Duodenal mucosa (tissue), 2 donors: Measurements from ENCODE around the gene UBR4.

Experiments used
- H3K27ac ChIP-seq: one replicate; pipeline ENCODE4 v1.7.0; 2013; ENCODE audit warnings: low read depth, low read length
- H3K27me3 ChIP-seq, 2 donors: one replicate each; pipeline ENCODE4 v1.7.0; 2013; ENCODE audit warnings: low read length in 2 of 2, control low read depth in 1 of 2; ENCODE audit not compliant: insufficient read depth in 2 of 2, control insufficient read depth in 1 of 2
- H3K36me3 ChIP-seq, 2 donors: one replicate each; pipeline ENCODE4 v1.7.0; 2013; ENCODE audit warnings: low read length in 2 of 2, control low read depth in 1 of 2; ENCODE audit not compliant: insufficient read depth in 2 of 2, control insufficient read depth in 1 of 2
- H3K4me1 ChIP-seq, 2 donors: one replicate each; pipeline ENCODE4 v1.7.0; 2013; ENCODE audit warnings: low read length in 2 of 2, control low read depth in 1 of 2; ENCODE audit not compliant: insufficient read depth in 2 of 2, control insufficient read depth in 1 of 2
- H3K4me3 ChIP-seq, 2 donors: one replicate each; pipeline ENCODE4 v1.7.0; 2013; ENCODE audit warnings: low read length in 2 of 2, low read depth in 1 of 2
- H3K9ac ChIP-seq, 2 donors: one replicate each; pipeline ENCODE4 v1.7.0; 2013; ENCODE audit warnings: low read length in 2 of 2, low read depth in 1 of 2
- H3K9me3 ChIP-seq, 2 donors: one replicate each; pipeline ENCODE4 v1.7.0; 2013; ENCODE audit warnings: low read length in 2 of 2, control low read depth in 1 of 2; ENCODE audit not compliant: control insufficient read depth in 1 of 2

The UBR4 gene

GRCh38 chr1:19110257-19110927 is 99.7 kb downstream of the UBR4 start:
- H3K27ac ChIP-seq: no peak overlapping the region
- H3K36me3 ChIP-seq: peaks cover 80 to 95% of the 10 kb centered on the region in 2 donors
- H3K4me1 ChIP-seq: no peaks in the 10 kb centered on the region
- no peak overlapping the region for H3K4me3 ChIP-seq
- H3K9ac ChIP-seq: no peak overlapping the region
- no peaks in the 10 kb centered on the region for H3K27me3 ChIP-seq
- no peaks in the 10 kb centered on the region for H3K9me3 ChIP-seq

DNA sequence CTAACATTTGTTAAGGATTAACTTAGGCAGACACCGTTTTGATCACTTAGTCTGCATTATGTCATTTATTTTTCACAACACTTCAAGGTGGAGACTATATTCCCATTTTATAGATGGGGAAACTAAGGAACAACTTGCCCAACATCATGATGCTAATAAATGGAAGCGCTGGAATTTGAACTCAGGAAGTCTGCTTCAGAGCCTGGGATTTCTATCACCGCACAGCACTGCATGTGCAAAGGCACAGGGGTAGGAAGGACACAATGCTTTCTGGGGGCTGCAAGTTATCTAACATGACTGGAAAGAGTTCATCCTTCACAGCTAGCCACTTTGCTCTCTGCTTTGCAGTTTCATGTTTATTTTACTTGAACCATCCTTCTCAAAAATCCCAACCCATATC is 100.5 kb downstream of the UBR4 start:
- Histone ChIP-seq H3K9me3 (no peaks in the 10 kb centered on the region), H3K36me3 (peaks cover 80 to 95% of the 10 kb centered on the region in 2 donors), H3K9ac (no peak overlapping the region), H3K4me1 (no peaks in the 10 kb centered on the region), H3K4me3 (no peak overlapping the region), H3K27me3 (no peaks in the 10 kb centered on the region), H3K27ac (no peak overlapping the region)

DNA sequence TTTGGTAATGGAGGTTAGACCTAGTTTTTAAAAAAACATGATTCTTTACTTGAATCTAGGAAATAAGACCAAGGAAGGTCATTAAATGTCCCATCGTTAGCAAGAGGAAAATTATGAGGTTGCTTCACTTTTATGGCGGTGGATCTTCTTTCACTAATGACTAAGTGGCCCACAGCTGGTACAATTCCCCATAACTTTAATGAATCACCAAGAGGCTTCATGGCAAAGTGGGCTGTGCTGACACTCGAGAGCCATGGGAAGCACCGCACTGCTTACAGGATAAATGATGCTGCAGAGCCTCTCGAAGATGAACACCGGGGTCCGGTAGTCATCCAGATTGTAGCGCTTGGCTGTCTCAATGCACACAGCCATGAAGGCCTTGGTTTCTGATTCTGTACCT is 108.8 kb downstream of the UBR4 start:
- Histone ChIP-seq H3K27me3 (no peaks in the 10 kb centered on the region), H3K9ac (no peak overlapping the region), H3K9me3 (no peaks in the 10 kb centered on the region), H3K36me3 (peaks cover 77 to 96% of the 10 kb centered on the region in 2 donors), H3K4me1 (peaks cover 0 to 4% of the 10 kb centered on the region in 2 donors), H3K27ac (no peak overlapping the region), H3K4me3 (no peak overlapping the region)

DNA sequence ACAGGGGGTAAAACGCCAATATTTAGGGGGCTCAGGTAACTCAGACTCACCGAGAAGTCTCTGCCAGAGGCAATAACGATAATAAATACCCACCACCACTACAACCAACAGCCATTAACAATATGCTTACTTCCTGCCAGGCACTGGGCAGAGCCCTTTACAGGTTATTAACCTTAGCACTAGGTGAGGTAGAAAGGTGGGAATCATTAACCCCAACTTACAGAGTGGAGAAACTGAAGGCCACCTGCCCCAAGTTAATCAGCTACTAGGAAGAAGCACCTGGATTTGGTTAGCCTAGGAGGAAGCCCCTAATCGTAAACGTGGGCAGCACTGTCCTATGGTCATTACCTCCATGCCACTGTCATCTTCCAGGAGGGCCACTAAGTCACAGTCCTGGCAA is 110.0 kb downstream of the UBR4 start:
- Histone ChIP-seq H3K36me3 (peaks cover 77 to 96% of the 10 kb centered on the region in 2 donors), H3K4me1 (peaks cover 0 to 4% of the 10 kb centered on the region in 2 donors), H3K27me3 (no peaks in the 10 kb centered on the region), H3K4me3 (no peak overlapping the region), H3K9ac (no peak overlapping the region), H3K27ac (no peak overlapping the region), H3K9me3 (no peaks in the 10 kb centered on the region)

DNA sequence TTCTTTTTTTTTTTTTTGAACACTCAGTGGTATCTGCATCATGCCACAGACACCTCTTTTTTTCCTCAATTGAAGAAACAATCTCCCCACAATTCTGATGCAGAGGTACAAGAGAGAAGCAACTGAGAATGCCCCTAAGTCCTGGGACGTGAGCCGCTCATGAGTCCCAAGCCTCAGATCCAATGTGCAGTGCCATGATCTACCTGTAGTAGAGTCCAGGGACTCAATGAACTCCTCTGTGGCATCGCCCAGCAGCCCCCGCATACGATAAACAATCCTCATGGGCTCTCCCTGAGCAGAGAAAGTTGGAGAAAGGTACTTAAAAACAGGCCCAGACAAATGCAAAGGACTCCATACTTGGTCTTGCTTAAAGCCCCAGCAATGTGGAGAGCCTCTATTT is 113.1 kb downstream of the UBR4 start:
- Histone ChIP-seq H3K4me3 (no peak overlapping the region), H3K4me1 (peaks cover 0 to 4% of the 10 kb centered on the region in 2 donors), H3K9ac (no peak overlapping the region), H3K27me3 (no peaks in the 10 kb centered on the region), H3K36me3 (peaks cover 87 to 100% of the 10 kb centered on the region in 2 donors), H3K9me3 (no peaks in the 10 kb centered on the region), H3K27ac (no peak overlapping the region)

DNA sequence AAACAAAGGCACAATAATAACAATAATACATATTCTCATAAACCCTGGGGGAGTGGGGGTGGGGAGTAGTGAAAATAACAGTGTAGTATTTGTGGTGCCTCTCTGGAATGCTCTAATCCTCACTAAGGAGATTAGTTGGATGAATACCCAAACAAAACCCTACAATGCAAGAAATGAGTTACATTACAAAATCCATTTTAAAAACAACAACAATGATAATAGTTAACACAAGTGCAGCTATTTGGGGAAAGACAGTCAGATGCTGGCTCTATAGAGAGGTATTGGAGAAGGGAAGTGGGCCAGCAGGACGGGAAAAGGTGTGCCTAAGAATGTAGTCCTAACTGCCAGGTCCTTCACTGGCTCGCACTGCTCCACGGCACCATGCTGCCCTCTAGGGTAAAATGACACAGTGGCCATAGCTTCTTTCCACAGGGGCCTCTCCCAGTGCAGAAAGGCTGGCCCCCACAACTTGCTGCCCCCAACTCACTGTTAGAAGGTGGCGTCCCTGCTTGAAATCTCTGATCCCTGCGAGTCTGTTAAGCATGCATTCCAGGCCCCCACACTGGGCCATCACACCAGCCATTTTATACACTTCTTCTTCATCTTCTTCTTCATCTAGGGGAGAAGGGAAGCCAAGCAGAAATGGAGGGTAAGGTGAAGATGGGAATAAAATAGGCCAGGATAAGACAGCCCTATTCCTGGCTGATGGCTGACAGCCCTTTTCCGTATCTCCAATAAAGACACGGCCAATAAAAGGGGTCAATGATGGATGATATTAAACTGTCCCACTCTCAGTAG is 113.8 kb downstream of the UBR4 start:
- peaks cover 81 to 100% of the 10 kb centered on the region in 2 donors for H3K36me3 ChIP-seq
- no peaks in the 10 kb centered on the region for H3K27me3 ChIP-seq
- H3K4me3 ChIP-seq: no peak overlapping the region
- H3K27ac ChIP-seq: no peak overlapping the region
- H3K4me1 ChIP-seq: peaks cover 0 to 4% of the 10 kb centered on the region in 2 donors
- no peak overlapping the region for H3K9ac ChIP-seq
- H3K9me3 ChIP-seq: no peaks in the 10 kb centered on the region

DNA sequence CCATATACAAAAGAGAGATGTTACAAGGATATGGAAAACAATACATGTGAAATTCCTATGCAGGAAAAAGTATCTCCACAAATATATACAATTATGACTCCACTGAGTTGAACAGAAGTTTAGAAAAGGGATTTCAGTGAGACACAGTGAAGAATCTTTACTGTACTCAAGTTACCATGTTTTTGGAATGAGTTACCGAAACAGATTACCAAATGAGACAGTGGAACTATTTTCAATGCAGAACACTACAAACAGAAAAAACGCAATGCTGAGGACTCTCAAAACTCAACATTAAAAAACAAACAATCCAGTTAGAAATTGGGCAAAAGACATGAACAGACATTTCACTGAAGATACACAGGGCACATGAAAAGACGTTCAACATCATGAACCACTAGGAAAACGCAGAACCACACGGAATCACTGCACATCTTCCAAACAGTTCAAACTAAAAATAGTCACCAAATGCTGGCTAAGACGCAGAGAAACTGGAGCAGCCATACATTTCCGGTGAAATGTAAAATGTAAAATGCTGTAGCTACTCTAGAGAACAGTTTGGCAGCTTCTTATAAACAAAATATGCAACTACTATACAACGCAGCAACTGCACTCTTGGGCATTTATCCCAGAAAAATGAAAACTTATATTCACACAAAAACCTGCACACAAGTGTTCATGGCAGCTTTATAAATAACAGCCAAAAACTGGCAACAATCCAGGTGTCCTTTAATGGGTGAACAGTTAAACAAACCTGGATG is 118.7 kb downstream of the UBR4 start:
- H3K4me3 ChIP-seq: no peak overlapping the region
- no peaks in the 10 kb centered on the region for H3K9me3 ChIP-seq
- H3K27ac ChIP-seq: no peak overlapping the region
- H3K4me1 ChIP-seq: no peaks in the 10 kb centered on the region
- H3K27me3 ChIP-seq: no peaks in the 10 kb centered on the region
- no peak overlapping the region for H3K9ac ChIP-seq
- peaks cover 68 to 97% of the 10 kb centered on the region in 2 donors for H3K36me3 ChIP-seq

DNA sequence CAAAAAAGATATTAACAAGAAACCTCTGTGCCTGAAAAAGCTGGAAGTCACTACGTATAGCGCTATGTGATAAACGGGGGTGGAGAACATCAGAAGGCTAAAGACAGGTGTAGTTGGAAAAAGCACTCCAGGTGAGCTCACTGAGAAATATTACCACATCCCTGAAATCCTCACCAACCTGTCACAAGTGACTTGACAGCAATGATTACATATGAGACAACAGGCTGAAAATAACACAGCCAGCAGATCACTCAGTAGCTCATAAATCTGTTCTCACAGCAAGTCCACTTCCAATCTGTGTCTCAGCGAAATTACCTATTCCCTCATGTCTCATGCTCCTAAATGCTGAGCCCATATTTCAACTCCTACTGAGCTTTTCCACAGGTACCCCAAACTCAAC is 120.5 kb downstream of the UBR4 start:
- Histone ChIP-seq H3K36me3 (peaks cover 56 to 96% of the 10 kb centered on the region in 2 donors), H3K9me3 (no peaks in the 10 kb centered on the region), H3K4me3 (no peak overlapping the region), H3K27ac (no peak overlapping the region), H3K9ac (no peak overlapping the region), H3K27me3 (no peaks in the 10 kb centered on the region), H3K4me1 (no peaks in the 10 kb centered on the region)

- Histone ChIP-seq H3K4me1 (no peaks in the 10 kb centered on the region), H3K36me3 (peaks cover 56 to 96% of the 10 kb centered on the region in 2 donors), H3K27me3 (no peaks in the 10 kb centered on the region), H3K27ac (no peak overlapping the region), H3K9me3 (no peaks in the 10 kb centered on the region), H3K4me3 (no peak overlapping the region), H3K9ac (no peak overlapping the region)
These were observed 121.2 kb downstream of the UBR4 start for GRCh38 chr1:19088717-19089442.
